WI38 (cell line): ENCODE data around the gene CORO1C.

Experiments
- H3K4me3 ChIP-seq: 2 replicates; pipeline ENCODE4 v1.5.1; 2011; ENCODE audit warnings: low read depth, mild to moderate bottlenecking, control low read depth, low read length
- CTCF ChIP-seq: IDR thresholded peaks from 2 replicates; pipeline ENCODE4 v1.5.1; 2012; ENCODE audit warnings: low read depth, mild to moderate bottlenecking, control low read depth, low read length

The CORO1C gene

GRCh38 chr12:108712925-108713203 is 18.5 kb downstream of the CORO1C start:
- no peak for TF ChIP-seq CTCF
- H3K4me3 ChIP-seq: no peak overlapping the region

GRCh38 chr12:108712165-108712924 is 19.0 kb downstream of the CORO1C start:
- TF ChIP-seq CTCF: no peak
- no peak overlapping the region for H3K4me3 ChIP-seq

GRCh38 chr12:108711489-108712164 is 19.7 kb downstream of the CORO1C start:
- no peak overlapping the region for H3K4me3 ChIP-seq
- TF ChIP-seq CTCF: no peak

- no peak for TF ChIP-seq CTCF
- H3K4me3 ChIP-seq: no peak overlapping the region
These were observed 21.6 kb downstream of the CORO1C start for GRCh38 chr12:108709697-108710096.

- no peak for TF ChIP-seq CTCF
- no peak overlapping the region for H3K4me3 ChIP-seq
These were observed 26.8 kb downstream of the CORO1C start for GRCh38 chr12:108704527-108704926.

GRCh38 chr12:108702595-108703320 is 28.6 kb downstream of the CORO1C start:
- no peak overlapping the region for H3K4me3 ChIP-seq
- TF ChIP-seq CTCF: no peak
